ENCODE measurements around the gene SAV1. TPM values are rescaled to one million over a fixed set of nuclear protein-coding genes. Genes with fewer than 3 reads are reported as not detected.
A peak's percentile ranks its signal among the peaks of the same experiment; 100 is the strongest.

SAV1 gene
- total and polyA plus RNA-seq, 2 of the 4 experiments (the other 2 are of a cell fraction): 17.0 to 18.8 TPM

GRCh38 chr14:50610465-50610864 is 57.6 kb downstream of the SAV1 start:
- WGBS, 2 experiments (ENCODE audit: extremely low coverage in 2 of 2, insufficient read length in 1 of 2): no CpG with 5 or more reads among the region's 1 CpG
- H3K4me2 ChIP-seq (ENCODE audit: low read depth, low read length): no peak overlapping the region
- dilution Hi-C loops (cut with HindIII; ENCODE audit: low sequenced_read_pairs, unreplicated experiment): no loop called here
- ATAC-seq (ENCODE audit: low read depth): no peak
- H3K9me3 ChIP-seq (ENCODE audit: control insufficient read depth, insufficient read depth, low read length): no peaks in the 10 kb centered on the region
- H3K56ac ChIP-seq (ENCODE audit: extremely low read depth, insufficient read depth, low read length): no peak overlapping the region
- no peak for DNase-seq
- H3K14ac ChIP-seq (replicated peaks; ENCODE audit: low read depth, low read length): no peak overlapping the region
- no peak overlapping the region for H2BK120ac ChIP-seq (ENCODE audit: low read depth, low read length)
- no peaks in the 10 kb centered on the region; the same call in 1 of the 2 replicates for H3K9me1 ChIP-seq (ENCODE audit: insufficient read depth, low read length)
- no peak overlapping the region for H3K27ac ChIP-seq (ENCODE audit: insufficient read depth, low read length)
- H3K79me1 ChIP-seq (ENCODE audit: low read depth in 1 of 2, low read length in 2 of 2): no peaks in the 10 kb centered on the region
- no peak overlapping the region for H2AFZ ChIP-seq (replicated peaks; ENCODE audit: low read length, poor library complexity)
- no peak overlapping the region for H3K9ac ChIP-seq (ENCODE audit: low read depth, low read length)
- H3K23ac ChIP-seq (ENCODE audit: low read depth, low read length): no peak overlapping the region
- H2BK15ac ChIP-seq (ENCODE audit: low read depth, low read length): no peak overlapping the region
- H4K8ac ChIP-seq (ENCODE audit: low read depth in 2 of 2, low read length in 2 of 2): no peak overlapping the region
- H2BK5ac ChIP-seq (ENCODE audit: low read depth, low read length, poor library complexity, severe bottlenecking): no peak overlapping the region
- CTCF ChIA-PET: no interaction called here
- H4K20me1 ChIP-seq (ENCODE audit: insufficient read depth, low read length): no peaks in the 10 kb centered on the region
- POLR2A ChIA-PET (ENCODE audit: unreplicated experiment): no interaction called here
- in situ Hi-C loops (cut with MboI; ENCODE audit: low sequenced_read_pairs): no loop called here
- intact Hi-C loops (cut with micrococcal nuclease): no loop called here
- H4K91ac ChIP-seq (ENCODE audit: insufficient read depth, low read depth, low read length): no peak overlapping the region
- no peak overlapping the region for H3K4me3 ChIP-seq (ENCODE audit: insufficient read depth, low read depth, low read length)
- H2AK5ac ChIP-seq (ENCODE audit: low read depth, low read length): no peak overlapping the region
- no peaks in the 10 kb centered on the region for H3K27me3 ChIP-seq (ENCODE audit: control insufficient read depth, insufficient read depth, low read length)
- no peak overlapping the region for H3K18ac ChIP-seq (ENCODE audit: low read depth, low read length)
- H3K36me3 ChIP-seq (ENCODE audit: control insufficient read depth, insufficient read depth, low read length): no peaks in the 10 kb centered on the region
- H4K5ac ChIP-seq (ENCODE audit: low read depth, low read length): no peak overlapping the region
- BruUV-seq (replicated peaks): no TSS peak
- no peak overlapping the region for H2BK20ac ChIP-seq (ENCODE audit: low read depth, low read length)
- TF ChIP-seq RAD21 (IDR thresholded peaks at IDR 0.05; ENCODE audit: low read length) (no peak), FOS (IDR thresholded peaks at IDR 0.05; ENCODE audit: low read depth, low read length) (no peak), MAFK (IDR thresholded peaks at IDR 0.05; ENCODE audit: low read depth, low read length) (peak; percentile 54), CEBPB (IDR thresholded peaks at IDR 0.05; ENCODE audit: low read depth, low read length) (no peak)
- no peaks in the 10 kb centered on the region for H3K4me1 ChIP-seq (ENCODE audit: control insufficient read depth, insufficient read depth, low read length)
- H2AK9ac ChIP-seq (replicated peaks; ENCODE audit: low read depth, low read length, poor library complexity): no peak overlapping the region
- H3K4ac ChIP-seq (ENCODE audit: low read depth, low read length): no peak overlapping the region
